ENCODE measurements around the gene BABAM2. TPM values are rescaled to one million over a fixed set of nuclear protein-coding genes. Genes with fewer than 3 reads are reported as not detected.
A peak's percentile ranks its signal among the peaks of the same experiment; 100 is the strongest.

BABAM2 gene
- 36.3 to 45.6 TPM (median 43.5 TPM) in 3 replicates for total RNA-seq

DNA sequence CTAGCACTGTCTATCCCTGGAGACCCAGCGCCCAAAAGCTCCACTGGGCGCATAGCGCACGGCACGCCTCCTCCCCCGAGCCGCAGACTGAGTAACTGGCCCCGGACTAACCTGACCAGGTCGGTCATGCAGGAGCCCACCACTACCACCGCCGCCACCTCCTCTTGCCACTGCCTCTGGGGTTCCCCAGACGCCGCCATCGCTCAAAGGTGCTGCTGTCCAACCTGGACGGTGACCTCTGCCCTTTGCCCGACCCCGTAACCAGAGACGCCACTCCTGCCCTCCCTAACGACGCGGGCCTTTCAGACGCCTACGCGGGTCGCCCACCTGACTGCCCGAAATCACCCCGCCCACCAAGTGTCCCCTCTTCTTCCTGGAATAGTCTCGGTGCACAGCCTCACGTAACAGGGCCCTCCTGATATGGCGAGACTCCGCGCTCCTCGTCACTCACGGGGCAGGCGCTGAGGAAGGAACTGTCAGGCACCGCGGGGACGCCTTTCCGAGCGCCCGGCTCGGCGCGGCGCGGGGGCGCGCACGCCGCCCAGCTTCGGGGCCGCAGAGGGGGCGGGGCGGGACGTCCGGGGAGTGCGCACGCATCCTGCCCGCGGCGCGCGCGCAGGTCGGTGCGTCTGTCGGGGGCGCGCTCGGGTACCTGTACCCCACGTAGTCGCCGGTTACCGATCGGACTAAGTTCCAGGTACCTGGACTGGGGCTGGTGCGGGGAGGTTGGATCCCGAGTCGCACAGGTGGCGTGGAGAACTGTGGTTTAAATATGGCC is at the start of gene BABAM2, which contains the start of gene RBKS:
Gene BABAM2 (plus strand): TSS at position 584 of the 778 bp plus-strand sequence. CDS start 3,828 bp downstream, outside the sequence.
Gene RBKS (minus strand): TSS at position 242 of the 778 bp plus-strand sequence. CDS start 42 bp downstream, at position 200.
- DNase-seq (ENCODE audit: low spot score in 2 of 2, unreplicated experiment in 2 of 2) = peak; percentile 83 to 90
- Mint-ChIP-seq H3K9me3 (no peaks in the 10 kb centered on the region), H3K27ac (peak within 1 kb of the TSS; percentile 99), H3K36me3 (peaks cover 5% of the 10 kb centered on the region), H3K4me3 (peak within 1 kb of the TSS; percentile 95), H3K4me1 (peaks cover 29% of the 10 kb centered on the region), H3K27me3 (ENCODE audit: low read depth) (no peaks in the 10 kb centered on the region)
- TF ChIP-seq, protein P1, sequence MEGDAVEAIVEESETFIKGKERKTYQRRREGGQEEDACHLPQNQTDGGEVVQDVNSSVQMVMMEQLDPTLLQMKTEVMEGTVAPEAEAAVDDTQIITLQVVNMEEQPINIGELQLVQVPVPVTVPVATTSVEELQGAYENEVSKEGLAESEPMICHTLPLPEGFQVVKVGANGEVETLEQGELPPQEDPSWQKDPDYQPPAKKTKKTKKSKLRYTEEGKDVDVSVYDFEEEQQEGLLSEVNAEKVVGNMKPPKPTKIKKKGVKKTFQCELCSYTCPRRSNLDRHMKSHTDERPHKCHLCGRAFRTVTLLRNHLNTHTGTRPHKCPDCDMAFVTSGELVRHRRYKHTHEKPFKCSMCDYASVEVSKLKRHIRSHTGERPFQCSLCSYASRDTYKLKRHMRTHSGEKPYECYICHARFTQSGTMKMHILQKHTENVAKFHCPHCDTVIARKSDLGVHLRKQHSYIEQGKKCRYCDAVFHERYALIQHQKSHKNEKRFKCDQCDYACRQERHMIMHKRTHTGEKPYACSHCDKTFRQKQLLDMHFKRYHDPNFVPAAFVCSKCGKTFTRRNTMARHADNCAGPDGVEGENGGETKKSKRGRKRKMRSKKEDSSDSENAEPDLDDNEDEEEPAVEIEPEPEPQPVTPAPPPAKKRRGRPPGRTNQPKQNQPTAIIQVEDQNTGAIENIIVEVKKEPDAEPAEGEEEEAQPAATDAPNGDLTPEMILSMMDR (IDR thresholded peaks at IDR 0.05; ENCODE audit: unreplicated experiment) = no peak

DNA sequence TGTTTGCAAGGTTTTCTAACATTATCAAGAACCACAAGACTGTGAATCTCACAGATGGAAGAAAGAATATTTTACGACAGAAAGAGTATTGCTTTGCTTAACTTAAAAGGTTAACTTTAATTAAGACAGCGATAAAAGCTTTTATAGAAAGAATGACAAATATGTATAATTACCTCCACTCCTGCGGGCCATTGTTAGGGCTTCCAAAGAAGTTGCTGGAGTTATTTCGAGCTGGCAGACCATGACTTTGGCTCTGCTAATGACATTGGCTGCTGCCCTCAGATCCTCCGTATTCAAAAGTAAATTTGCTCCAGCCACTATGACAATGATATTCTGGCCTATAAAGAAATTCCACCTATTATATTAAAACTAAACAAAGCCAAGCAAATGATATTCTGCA is 47.6 kb upstream of the BABAM2 start:
- Mint-ChIP-seq H3K4me1 (peaks cover 15% of the 10 kb centered on the region), H3K9me3 (no peaks in the 10 kb centered on the region), H3K4me3 (no peak overlapping the region), H3K36me3 (no peaks in the 10 kb centered on the region), H3K27ac (no peak overlapping the region), H3K27me3 (ENCODE audit: low read depth) (no peaks in the 10 kb centered on the region)
- no peak for DNase-seq (ENCODE audit: low spot score in 2 of 2, unreplicated experiment in 2 of 2)
- TF ChIP-seq, protein P1 (IDR thresholded peaks at IDR 0.05; ENCODE audit: unreplicated experiment) = no peak

DNA sequence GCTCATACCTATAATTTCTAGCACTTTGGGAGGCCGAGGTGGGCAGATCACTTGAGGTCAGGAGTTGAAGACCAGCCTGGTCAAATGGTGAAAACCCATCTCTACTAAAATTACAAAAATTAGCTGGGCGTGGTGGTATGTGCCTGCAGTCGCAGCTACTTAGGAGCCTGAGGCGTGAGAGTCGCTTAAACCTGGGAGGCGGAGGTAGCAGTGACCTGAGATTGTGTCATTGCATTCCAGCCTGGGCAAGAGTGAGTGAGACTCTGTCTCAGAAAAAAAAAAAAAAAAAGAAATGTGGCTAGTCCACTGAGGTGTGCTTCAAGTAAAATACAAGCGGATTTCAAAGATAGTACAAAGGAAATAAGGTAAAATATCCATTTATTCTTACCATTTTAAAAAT is 46.5 kb upstream of the BABAM2 start:
- no peak overlapping the region for H3K4me3 Mint-ChIP-seq
- no peaks in the 10 kb centered on the region for H3K36me3 Mint-ChIP-seq
- H3K27me3 Mint-ChIP-seq (ENCODE audit: low read depth) = no peaks in the 10 kb centered on the region
- no peaks in the 10 kb centered on the region for H3K9me3 Mint-ChIP-seq
- no peak for DNase-seq (ENCODE audit: low spot score in 2 of 2, unreplicated experiment in 2 of 2)
- H3K27ac Mint-ChIP-seq = no peak overlapping the region
- TF ChIP-seq, protein P1 (IDR thresholded peaks at IDR 0.05; ENCODE audit: unreplicated experiment) = no peak
- peaks cover 10% of the 10 kb centered on the region for H3K4me1 Mint-ChIP-seq

DNA sequence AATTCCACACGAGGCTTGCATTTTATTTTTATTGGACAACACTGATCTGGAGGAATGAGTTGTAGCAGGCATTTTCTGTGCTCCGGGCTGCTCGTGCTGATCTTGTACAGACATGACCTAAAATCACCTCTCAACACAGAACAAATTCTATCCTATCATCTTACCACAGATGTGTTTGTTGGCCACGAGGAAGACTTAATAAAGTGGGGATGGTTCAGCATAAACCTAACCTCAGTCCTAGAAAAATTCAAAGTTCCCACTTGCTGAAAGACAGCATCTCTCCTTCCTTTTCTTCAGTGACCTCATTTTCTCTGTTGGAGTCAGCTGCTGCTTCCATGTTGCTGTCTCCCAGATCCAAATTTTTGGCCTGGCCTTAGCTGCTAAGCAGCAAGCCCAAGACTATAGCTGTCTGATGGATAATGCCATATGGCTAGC is 45.7 kb upstream of the BABAM2 start:
- H3K9me3 Mint-ChIP-seq = no peaks in the 10 kb centered on the region
- H3K36me3 Mint-ChIP-seq = no peaks in the 10 kb centered on the region
- no peak overlapping the region for H3K27ac Mint-ChIP-seq
- no peak for DNase-seq (ENCODE audit: low spot score in 2 of 2, unreplicated experiment in 2 of 2)
- H3K27me3 Mint-ChIP-seq (ENCODE audit: low read depth) = no peaks in the 10 kb centered on the region
- H3K4me1 Mint-ChIP-seq = peaks cover 10% of the 10 kb centered on the region
- no peak overlapping the region for H3K4me3 Mint-ChIP-seq
- TF ChIP-seq, protein P1 (IDR thresholded peaks at IDR 0.05; ENCODE audit: unreplicated experiment) = no peak

DNA sequence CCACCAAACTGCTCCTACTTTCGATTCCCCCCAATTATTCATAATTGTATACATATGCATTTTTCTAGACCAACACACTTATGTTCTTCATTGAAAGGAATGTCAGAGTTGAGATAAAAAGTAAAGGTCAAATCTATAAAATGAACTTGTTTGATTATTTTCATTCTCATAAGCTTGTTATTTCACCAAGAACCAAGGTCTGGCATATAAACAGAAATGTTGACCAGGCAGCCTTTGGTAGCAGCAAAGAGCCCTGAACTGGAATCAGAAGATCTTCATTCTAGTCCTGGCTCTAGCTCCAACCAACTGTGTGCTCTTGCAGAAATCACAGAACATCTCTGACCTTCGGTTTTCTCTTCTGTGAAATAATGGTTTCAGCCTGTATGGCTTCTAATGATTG is 43.2 kb upstream of the BABAM2 start:
- no peaks in the 10 kb centered on the region for H3K36me3 Mint-ChIP-seq
- H3K9me3 Mint-ChIP-seq = no peaks in the 10 kb centered on the region
- no peak overlapping the region for H3K27ac Mint-ChIP-seq
- no peak for DNase-seq (ENCODE audit: low spot score in 2 of 2, unreplicated experiment in 2 of 2)
- peaks cover 8% of the 10 kb centered on the region for H3K4me1 Mint-ChIP-seq
- no peaks in the 10 kb centered on the region for H3K27me3 Mint-ChIP-seq (ENCODE audit: low read depth)
- TF ChIP-seq, protein P1 (IDR thresholded peaks at IDR 0.05; ENCODE audit: unreplicated experiment) = no peak
- H3K4me3 Mint-ChIP-seq = no peak overlapping the region

Measured in mesothelial cell of epicardium (in vitro differentiated cells).